Large intestine (tissue), 3 donors: ENCODE data around the gene BPIFB3. TPM values are rescaled to one million over a fixed set of nuclear protein-coding genes. Genes with fewer than 3 reads are reported as not detected.

Source experiments
- DNase-seq, 2 donors: peaks; one replicate each; pipeline versions ENCODE4 v3.0.0 to v3.0.0-alpha.2; 2013
- H3K27ac ChIP-seq: one replicate; pipeline ENCODE4 v1.5.1; 2013; ENCODE audit warnings: low read length
- H3K27me3 ChIP-seq: 2 replicates; pipeline ENCODE4 v1.6.1; 2013; ENCODE audit warnings: low read length; ENCODE audit not compliant: control insufficient read depth, insufficient read depth
- H3K36me3 ChIP-seq: 2 replicates; pipeline ENCODE4 v1.6.1; 2013; ENCODE audit warnings: low read length; ENCODE audit not compliant: control insufficient read depth, insufficient read depth
- H3K4me1 ChIP-seq: one replicate; pipeline ENCODE4 v1.6.1; 2013; ENCODE audit warnings: low read length; ENCODE audit not compliant: control insufficient read depth, insufficient read depth
- H3K4me3 ChIP-seq: one replicate; pipeline ENCODE4 v1.5.1; 2013; ENCODE audit warnings: low read length
- H3K9me3 ChIP-seq: one replicate; pipeline ENCODE4 v1.6.1; 2013; ENCODE audit warnings: mild to moderate bottlenecking, low read depth, low read length, moderate library complexity; ENCODE audit not compliant: control insufficient read depth
- WGBS: methylation state at CpG from one replicate; pipeline ENCODE4 v1.1.5; 2013; ENCODE audit warnings: low lambda C conversion rate; ENCODE audit not compliant: insufficient coverage; 5-methylcytosine and 5-hydroxymethylcytosine counted together
- polyA plus RNA-seq: library from polyadenylated mRNA; unstranded; fragments of 120-200 nt; gene quantifications from one replicate; pipeline ENCODE4 v1.2.1, GENCODE V29; 2013

BPIFB3 gene
- polyA plus RNA-seq, 1 donor = not detected

GRCh38 chr20:33024243-33024560 lies 29.5 kb upstream of the BPIFB3 start:
- Histone ChIP-seq H3K4me1 (peaks cover 3% of the 10 kb centered on the region), H3K27me3 (no peaks in the 10 kb centered on the region), H3K9me3 (no peaks in the 10 kb centered on the region), H3K27ac (peak overlapping the region; percentile 70), H3K36me3 (no peaks in the 10 kb centered on the region), H3K4me3 (no peak overlapping the region)
- DNase-seq = peak; percentile 59 to 69
- no CpG with 5 or more reads among the region's 1 CpG for WGBS

DNA sequence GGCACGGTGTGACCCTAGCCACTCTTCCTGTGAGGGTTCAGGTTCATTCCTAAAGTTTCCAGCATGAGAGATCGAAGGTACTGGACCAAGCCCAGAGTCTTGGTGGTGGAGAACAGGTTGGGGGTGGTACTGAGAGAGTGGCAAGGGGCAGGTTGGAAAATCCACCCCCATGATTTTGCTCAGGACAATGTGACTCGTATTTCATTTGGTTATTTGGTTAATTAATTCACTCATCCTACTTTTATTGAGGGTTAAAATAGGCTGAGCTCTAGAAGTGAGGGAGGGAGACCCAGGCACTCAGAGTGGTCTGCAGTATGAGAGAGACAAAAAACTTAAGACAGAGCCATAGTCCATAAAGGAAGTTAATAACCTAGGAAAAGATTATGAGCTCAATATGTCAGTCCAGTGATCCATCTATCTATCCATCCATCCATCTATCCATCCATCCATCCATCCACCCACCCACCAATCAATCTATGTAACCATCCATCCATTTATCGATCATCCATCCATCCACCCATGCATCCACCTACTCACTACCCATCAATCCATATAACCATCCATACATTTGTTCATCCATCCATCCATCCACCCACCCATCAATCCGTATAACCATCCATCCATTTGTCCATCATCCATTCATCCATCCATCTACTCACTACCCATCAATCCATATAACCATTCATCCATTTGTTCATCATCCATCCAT lies 28.9 kb upstream of the BPIFB3 start:
- Histone ChIP-seq H3K27me3 (no peaks in the 10 kb centered on the region), H3K27ac (peak overlapping the region; percentile 58), H3K4me3 (no peak overlapping the region), H3K36me3 (no peaks in the 10 kb centered on the region), H3K9me3 (no peaks in the 10 kb centered on the region), H3K4me1 (peaks cover 3% of the 10 kb centered on the region)
- no peak for DNase-seq
- WGBS = 56% methylated on average over 3 of the region's 5 CpGs

- Histone ChIP-seq H3K4me3 (no peak overlapping the region), H3K27ac (no peak overlapping the region), H3K4me1 (peaks cover 3% of the 10 kb centered on the region), H3K36me3 (no peaks in the 10 kb centered on the region), H3K27me3 (no peaks in the 10 kb centered on the region), H3K9me3 (no peaks in the 10 kb centered on the region)
- 94% methylated on average over 5 of the region's 9 CpGs for WGBS
- DNase-seq = no peak
Measured at GRCh38 chr20:33025318-33025876, 28.3 kb upstream of the BPIFB3 start.

DNA sequence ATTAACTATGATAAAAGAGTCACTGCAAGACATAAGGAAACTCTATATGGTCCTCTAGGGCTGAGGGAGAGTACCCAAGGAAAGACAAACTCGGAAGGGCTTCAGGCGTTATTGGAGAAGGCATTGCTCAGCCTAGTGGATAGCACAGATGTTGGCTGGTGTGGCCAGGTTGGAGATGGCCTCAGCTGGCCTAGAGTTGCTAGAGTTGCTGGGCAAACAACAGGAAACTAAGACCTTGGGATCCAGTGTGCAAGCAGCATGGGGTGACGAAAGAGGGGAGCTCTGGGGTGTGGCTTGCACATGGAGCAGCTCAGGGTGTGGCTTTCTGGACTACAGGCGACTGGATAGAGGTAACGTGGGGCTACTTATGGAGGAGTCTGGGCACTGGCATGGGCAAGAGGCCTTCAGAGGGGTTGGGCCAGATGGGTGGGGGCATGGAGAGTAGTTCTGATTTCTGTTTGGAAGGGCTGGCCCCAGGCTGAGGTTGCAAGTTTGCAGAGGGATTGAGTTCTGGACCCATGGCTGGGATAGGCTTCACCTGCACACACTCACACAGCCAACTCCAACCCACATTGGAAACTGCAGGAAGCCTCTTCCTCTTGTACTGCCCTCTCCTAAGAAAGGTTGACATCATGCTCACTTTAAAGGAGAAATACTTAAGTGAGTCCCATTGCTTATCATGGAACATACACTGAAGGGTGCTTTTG lies 27.5 kb upstream of the BPIFB3 start:
- H3K36me3 ChIP-seq = no peaks in the 10 kb centered on the region
- H3K9me3 ChIP-seq = no peaks in the 10 kb centered on the region
- no peak overlapping the region for H3K4me3 ChIP-seq
- WGBS = no CpG with 5 or more reads among the region's 5 CpGs
- H3K4me1 ChIP-seq = peaks cover 3% of the 10 kb centered on the region
- no peak for DNase-seq
- H3K27ac ChIP-seq = no peak overlapping the region
- no peaks in the 10 kb centered on the region for H3K27me3 ChIP-seq

- Histone ChIP-seq H3K36me3 (no peaks in the 10 kb centered on the region), H3K27ac (no peak overlapping the region), H3K27me3 (no peaks in the 10 kb centered on the region), H3K9me3 (no peaks in the 10 kb centered on the region), H3K4me3 (no peak overlapping the region), H3K4me1 (peaks cover 3% of the 10 kb centered on the region)
- DNase-seq = no peak
- WGBS = no CpG with 5 or more reads among the region's 10 CpGs
Measured at GRCh38 chr20:33026779-33027759, 26.6 kb upstream of the BPIFB3 start.

DNA sequence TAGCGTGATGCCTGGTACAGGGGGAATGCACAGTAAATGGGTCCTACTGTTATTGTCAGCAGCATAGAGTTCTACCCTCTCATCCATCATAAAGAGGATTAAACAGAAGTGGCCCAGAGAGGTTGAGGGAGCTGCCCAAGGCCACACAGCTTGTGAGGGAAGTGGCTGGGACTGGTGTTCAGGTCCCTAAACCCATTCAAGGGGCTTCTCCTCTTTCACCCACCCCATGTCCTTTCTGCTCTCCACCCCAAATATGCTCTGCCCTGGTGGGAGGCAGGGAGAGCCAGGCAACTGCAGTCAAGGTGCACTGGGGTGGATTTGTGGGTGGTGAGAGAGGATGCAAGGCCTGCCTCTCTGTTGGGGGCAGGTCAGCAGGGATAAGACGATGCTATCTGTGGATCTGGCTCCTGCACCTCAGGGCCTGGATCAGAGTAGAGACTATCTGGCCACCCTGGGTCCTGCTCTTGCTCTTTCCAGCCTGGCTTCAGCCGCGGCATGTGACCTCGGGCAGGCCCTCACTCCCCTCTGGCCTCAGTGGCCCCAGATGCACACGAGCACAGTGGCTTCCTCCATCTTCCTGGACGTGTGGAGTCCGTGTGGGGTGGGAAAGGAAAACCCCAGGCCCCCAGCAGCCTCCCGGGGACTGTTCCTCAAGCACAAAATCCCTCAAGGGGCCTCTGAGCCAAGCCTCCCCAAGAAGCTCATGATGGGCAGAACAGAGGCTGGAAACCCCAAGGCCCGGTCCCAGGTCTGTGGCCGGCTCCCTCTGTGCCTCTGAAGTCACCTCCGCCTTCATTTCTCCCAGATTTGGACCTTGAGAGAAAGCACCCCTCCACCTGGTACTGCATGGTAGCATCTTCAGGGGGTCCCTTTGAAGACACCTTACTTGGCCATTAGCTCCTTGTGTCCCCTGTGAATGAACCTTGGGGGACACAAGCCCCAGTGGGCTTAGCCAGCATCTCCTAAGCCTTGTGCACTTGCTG lies 25.6 kb upstream of the BPIFB3 start:
- no peak overlapping the region for H3K4me3 ChIP-seq
- H3K36me3 ChIP-seq = no peaks in the 10 kb centered on the region
- no peak for DNase-seq
- H3K4me1 ChIP-seq = peaks cover 3% of the 10 kb centered on the region
- H3K27me3 ChIP-seq = no peaks in the 10 kb centered on the region
- no peaks in the 10 kb centered on the region for H3K9me3 ChIP-seq
- 83% methylated on average over 1 of the region's 12 CpGs for WGBS
- H3K27ac ChIP-seq = no peak overlapping the region

DNA sequence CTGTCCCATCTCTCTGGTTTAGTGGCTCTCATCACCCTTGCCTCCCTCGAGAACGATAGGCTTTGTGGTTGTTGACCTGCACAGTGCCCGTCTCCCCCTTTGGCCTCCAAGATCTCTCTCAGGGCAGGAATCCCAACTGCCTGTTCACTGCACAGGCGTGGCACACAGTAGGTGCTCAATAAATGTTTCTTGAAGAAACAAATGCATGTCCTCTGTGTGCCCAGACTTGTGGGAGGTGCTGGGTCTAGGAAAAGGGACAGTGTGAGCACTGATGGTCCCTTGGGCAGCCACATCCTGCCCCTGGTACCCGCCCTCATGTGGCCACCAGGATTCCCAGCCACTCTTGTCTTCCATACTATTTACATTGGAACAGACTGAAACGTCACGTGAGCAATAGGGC lies 24.8 kb upstream of the BPIFB3 start:
- Histone ChIP-seq H3K9me3 (no peaks in the 10 kb centered on the region), H3K4me3 (no peak overlapping the region), H3K4me1 (no peaks in the 10 kb centered on the region), H3K27me3 (no peaks in the 10 kb centered on the region), H3K27ac (no peak overlapping the region), H3K36me3 (no peaks in the 10 kb centered on the region)
- DNase-seq = no peak
- no CpG with 5 or more reads among the region's 7 CpGs for WGBS

DNA sequence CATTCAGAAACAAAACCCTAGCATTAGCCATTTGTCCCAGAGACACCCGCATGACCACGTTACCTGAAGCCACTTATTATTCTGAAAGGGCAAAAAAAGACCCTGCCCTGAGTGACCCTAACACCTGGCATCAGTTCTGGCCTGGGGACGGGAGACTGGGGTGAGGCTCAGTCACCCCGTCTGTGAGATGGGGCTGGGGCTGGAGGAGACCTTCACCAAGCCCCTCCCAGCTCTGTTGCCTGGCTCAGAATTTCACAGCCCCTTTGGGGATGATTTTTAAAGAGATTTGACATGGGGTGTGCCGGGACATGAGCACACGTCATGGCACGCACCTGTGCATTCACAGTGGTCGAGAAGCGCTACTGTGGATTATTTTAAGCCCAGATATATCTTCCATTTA lies 23.6 kb upstream of the BPIFB3 start:
- no peak for DNase-seq
- no CpG with 5 or more reads among the region's 9 CpGs for WGBS
- no peaks in the 10 kb centered on the region for H3K4me1 ChIP-seq

GRCh38 chr20:33030569-33030968 lies 23.1 kb upstream of the BPIFB3 start:
- Histone ChIP-seq H3K36me3 (no peaks in the 10 kb centered on the region), H3K27ac (no peak overlapping the region), H3K27me3 (no peaks in the 10 kb centered on the region), H3K4me1 (no peaks in the 10 kb centered on the region), H3K4me3 (no peak overlapping the region), H3K9me3 (no peaks in the 10 kb centered on the region)
- no peak for DNase-seq
- WGBS = 100% methylated on average over 1 of the region's 6 CpGs

More for the DNA sequence above, 23.6 kb upstream of the BPIFB3 start:
- H3K27me3 ChIP-seq = no peaks in the 10 kb centered on the region
- H3K9me3 ChIP-seq = no peaks in the 10 kb centered on the region
- H3K36me3 ChIP-seq = no peaks in the 10 kb centered on the region
- H3K4me3 ChIP-seq = no peak overlapping the region
- no peak overlapping the region for H3K27ac ChIP-seq
